ENCODE results near the gene ZNRF3.

ZNRF3 gene

GRCh38 chr22:28909375-28909774 is 26.0 kb downstream of the ZNRF3 start:
- no peak for DNase-seq

GRCh38 chr22:28910569-28911303 is 27.4 kb downstream of the ZNRF3 start:
- DNase-seq: no peak

GRCh38 chr22:28911304-28911690 is 27.9 kb downstream of the ZNRF3 start:
- DNase-seq: no peak

GRCh38 chr22:28911777-28912669 is 28.7 kb downstream of the ZNRF3 start:
- no peak for DNase-seq

GRCh38 chr22:28914201-28914600 is 30.8 kb downstream of the ZNRF3 start:
- DNase-seq: no peak

- DNase-seq: no peak
These were observed 32.6 kb downstream of the ZNRF3 start for GRCh38 chr22:28915969-28916368.

GRCh38 chr22:28917747-28918549 is 34.6 kb downstream of the ZNRF3 start:
- DNase-seq: no peak

- DNase-seq: no peak
These were observed 35.3 kb downstream of the ZNRF3 start for GRCh38 chr22:28918550-28919271.

- no peak for DNase-seq
These were observed 37.6 kb downstream of the ZNRF3 start for GRCh38 chr22:28920757-28921584.

GRCh38 chr22:28921585-28921879 is 38.2 kb downstream of the ZNRF3 start:
- no peak for DNase-seq

GRCh38 chr22:28922540-28923244 is 39.3 kb downstream of the ZNRF3 start:
- DNase-seq: no peak

- no peak for DNase-seq
These were observed 40.7 kb downstream of the ZNRF3 start for GRCh38 chr22:28923826-28924732.

- no peak for DNase-seq
These were observed 42.5 kb downstream of the ZNRF3 start for GRCh38 chr22:28925916-28926315.

- DNase-seq: no peak
These were observed 44.3 kb downstream of the ZNRF3 start for GRCh38 chr22:28927630-28928029.

GRCh38 chr22:28929197-28929596 is 45.8 kb downstream of the ZNRF3 start:
- no peak for DNase-seq

- no peak for DNase-seq
These were observed 47.1 kb downstream of the ZNRF3 start for GRCh38 chr22:28930357-28931007.

- DNase-seq: no peak
These were observed 48.6 kb downstream of the ZNRF3 start for GRCh38 chr22:28931844-28932567.

GRCh38 chr22:28933321-28933720 is 49.9 kb downstream of the ZNRF3 start:
- no peak for DNase-seq

- DNase-seq: no peak
These were observed 50.7 kb downstream of the ZNRF3 start for GRCh38 chr22:28934026-28934425.

All from NK-92 treated with Interleukin-12 subunit alpha and Interleukin-12 subunit beta, amount 100 ng/mL, for 24 hours (cell line).